H9 (cell line): Measurements from ENCODE around the gene RASA3. TPM values are rescaled to one million over a fixed set of nuclear protein-coding genes. Genes with fewer than 3 reads are reported as not detected.

Experiments used
- DNase-seq: peaks from one replicate; pipeline ENCODE4 v3.0.0-alpha.2; 2017
- H2AFZ ChIP-seq: one replicate; pipeline ENCODE4 v1.6.1; 2013; ENCODE audit warnings: mild to moderate bottlenecking, low read length, control low read depth, moderate library complexity
- H2AK5ac ChIP-seq: 2 replicates; pipeline ENCODE4 v1.6.1; 2013; ENCODE audit warnings: low read length, control low read depth, mixed read lengths; ENCODE audit not compliant: insufficient read length
- H2BK120ac ChIP-seq: one replicate; pipeline ENCODE4 v1.6.1; 2013; ENCODE audit warnings: low read depth, mild to moderate bottlenecking, low read length, control low read depth, inconsistent platforms; ENCODE audit not compliant: poor library complexity, severe bottlenecking
- H2BK12ac ChIP-seq: 2 replicates; pipeline ENCODE4 v1.6.1; 2013; ENCODE audit warnings: low read length, control low read depth, mixed read lengths, low read depth; ENCODE audit not compliant: insufficient read length
- H2BK15ac ChIP-seq: 2 replicates; pipeline ENCODE4 v1.6.1; 2013; ENCODE audit warnings: low read depth, low read length, control low read depth
- H2BK20ac ChIP-seq: one replicate; pipeline ENCODE4 v1.6.1; 2013; ENCODE audit warnings: low read depth, mild to moderate bottlenecking, low read length, control low read depth, inconsistent platforms; ENCODE audit not compliant: poor library complexity, severe bottlenecking
- H2BK5ac ChIP-seq: 2 replicates; pipeline ENCODE4 v1.6.1; 2013; ENCODE audit warnings: low read length, control low read depth, mixed read lengths; ENCODE audit not compliant: insufficient read length
- H3K14ac ChIP-seq: 2 replicates; pipeline ENCODE4 v1.6.1; 2013; ENCODE audit warnings: low read length, control low read depth; ENCODE audit not compliant: insufficient read depth
- H3K18ac ChIP-seq: 2 replicates; pipeline ENCODE4 v1.6.1; 2013; ENCODE audit warnings: low read depth, mild to moderate bottlenecking, mixed read lengths, low read length, control low read depth; ENCODE audit not compliant: insufficient read length
- H3K23ac ChIP-seq: 2 replicates; pipeline ENCODE4 v1.6.1; 2013; ENCODE audit warnings: low read length, control low read depth, mixed read lengths, low read depth; ENCODE audit not compliant: insufficient read length
- H3K23me2 ChIP-seq: 2 replicates; pipeline ENCODE4 v1.6.1; 2013; ENCODE audit warnings: low read depth, mild to moderate bottlenecking, mixed read lengths, low read length, control low read depth; ENCODE audit not compliant: insufficient read length, poor library complexity, severe bottlenecking
- H3K27ac ChIP-seq: 2 replicates; pipeline ENCODE4 v1.5.1; 2013; ENCODE audit warnings: low read length, control low read depth, mixed read lengths, low read depth; ENCODE audit not compliant: insufficient read length
- H3K27me3 ChIP-seq: 2 replicates; pipeline ENCODE4 v1.6.1; 2013; ENCODE audit warnings: low read length, control low read depth, inconsistent platforms; ENCODE audit not compliant: insufficient read depth
- H3K4ac ChIP-seq: 2 replicates; pipeline ENCODE4 v1.6.1; 2013; ENCODE audit warnings: low read depth, mild to moderate bottlenecking, control low read depth, inconsistent platforms, low read length, moderate library complexity
- H3K4me1 ChIP-seq: 2 replicates; pipeline ENCODE4 v1.6.1; 2013; ENCODE audit warnings: low read length, control low read depth, inconsistent platforms; ENCODE audit not compliant: insufficient read depth
- H3K4me2 ChIP-seq: 2 replicates; pipeline ENCODE4 v1.6.1; 2013; ENCODE audit warnings: low read length, control low read depth, mixed read lengths; ENCODE audit not compliant: insufficient read length, insufficient read depth
- H3K56ac ChIP-seq: 2 replicates; pipeline ENCODE4 v1.6.1; 2013; ENCODE audit warnings: low read depth, mild to moderate bottlenecking, mixed read lengths, low read length, control low read depth; ENCODE audit not compliant: insufficient read length
- H3K79me1 ChIP-seq: 2 replicates; pipeline ENCODE4 v1.6.1; 2013; ENCODE audit warnings: low read depth, mild to moderate bottlenecking, moderate library complexity, low read length, control low read depth, inconsistent platforms; ENCODE audit not compliant: insufficient read depth, poor library complexity, severe bottlenecking
- H3K79me2 ChIP-seq: 2 replicates; pipeline ENCODE4 v1.6.1; 2013; ENCODE audit warnings: low read length, control low read depth, inconsistent platforms; ENCODE audit not compliant: insufficient read depth
- H3K9ac ChIP-seq: 2 replicates; pipeline ENCODE4 v1.6.1; 2013; ENCODE audit warnings: low read length, control low read depth, mixed read lengths; ENCODE audit not compliant: insufficient read length; ENCODE audit errors: extremely low read depth
- H3K9me3 ChIP-seq: one replicate; pipeline ENCODE4 v1.6.1; 2013; ENCODE audit warnings: low read depth, low read length, inconsistent platforms; ENCODE audit not compliant: control insufficient read depth
- H3T11ph ChIP-seq: one replicate; pipeline ENCODE4 v1.6.1; 2013; ENCODE audit warnings: mild to moderate bottlenecking, low read length, control low read depth, inconsistent platforms
- H4K20me1 ChIP-seq: one replicate; pipeline ENCODE4 v1.6.1; 2013; ENCODE audit not compliant: control insufficient read depth, insufficient read length, insufficient read depth
- H4K5ac ChIP-seq: 2 replicates; pipeline ENCODE4 v1.6.1; 2013; ENCODE audit warnings: low read depth, mild to moderate bottlenecking, mixed read lengths, low read length, control low read depth; ENCODE audit not compliant: insufficient read length
- H4K8ac ChIP-seq: replicated peaks from 2 replicates; pipeline ENCODE4 v1.6.1; 2013; ENCODE audit warnings: low read length, control low read depth, mixed read lengths, low read depth; ENCODE audit not compliant: insufficient read length
- H4K91ac ChIP-seq: 2 replicates; pipeline ENCODE4 v1.6.1; 2013; ENCODE audit warnings: low read depth, mild to moderate bottlenecking, moderate library complexity, mixed read lengths, low read length, control low read depth; ENCODE audit not compliant: insufficient read length
- H3K27ac Mint-ChIP-seq, 3 experiments: 2 replicates in 2 of 3; 3 replicates in 1 of 3; pipeline ENCODE4 v1.8.0; 2020 to 2021; ENCODE audit warnings: mixed read lengths in 3 of 3, mild to moderate bottlenecking in 1 of 3, moderate library complexity in 1 of 3
- H3K27me3 Mint-ChIP-seq: 2 replicates; pipeline ENCODE4 v1.8.0; 2021; ENCODE audit warnings: low read depth, mild to moderate bottlenecking, moderate library complexity, mixed read lengths
- H3K36me3 Mint-ChIP-seq, 3 experiments: 2 replicates in 2 of 3; 3 replicates in 1 of 3; pipeline ENCODE4 v1.8.0; 2020 to 2021; ENCODE audit warnings: low read depth in 3 of 3, mixed read lengths in 3 of 3; ENCODE audit not compliant: insufficient read depth in 1 of 3
- H3K4me1 Mint-ChIP-seq, 2 experiments: 2 replicates each; pipeline ENCODE4 v1.8.0; 2020; ENCODE audit warnings: mixed read lengths in 2 of 2
- H3K4me3 Mint-ChIP-seq, 2 experiments: 2 replicates in 1 of 2; 3 replicates in 1 of 2; pipeline ENCODE4 v1.8.0; 2020 to 2021; ENCODE audit warnings: mild to moderate bottlenecking in 2 of 2, mixed read lengths in 2 of 2, moderate library complexity in 1 of 2
- H3K9me3 Mint-ChIP-seq, 2 experiments: 2 replicates in 1 of 2; 3 replicates in 1 of 2; pipeline ENCODE4 v1.8.0; 2020; ENCODE audit warnings: mild to moderate bottlenecking in 2 of 2, mixed read lengths in 2 of 2, moderate library complexity in 1 of 2
- WGBS: extraction: QIAGEN DNeasy Blood & Tissue Kit; methylation state at CpG from one replicate; pipeline ENCODE4 v1.1.7; 2013; ENCODE audit warnings: missing lambda C conversion rate, low lambda C conversion rate, mixed read lengths; ENCODE audit not compliant: insufficient read length; ENCODE audit errors: extremely low coverage; 5-methylcytosine and 5-hydroxymethylcytosine counted together
- total RNA-seq: library from RNA; stranded (reverse); gene quantifications from 2 replicates; pipeline ENCODE4 v1.2.1, GENCODE V29; 2021
- TF ChIP-seq, protein P1 (sequence below): fragments of 200-600 bp; sonication (generic); conservative IDR thresholded peaks from 3 replicates; pipeline ENCODE4 v1.8.0; 2021; ENCODE audit warnings: antibody characterized with exemption, mild to moderate bottlenecking

The RASA3 gene
- total RNA-seq, 1 experiment from 2014 or later: 12.3 TPM

DNA sequence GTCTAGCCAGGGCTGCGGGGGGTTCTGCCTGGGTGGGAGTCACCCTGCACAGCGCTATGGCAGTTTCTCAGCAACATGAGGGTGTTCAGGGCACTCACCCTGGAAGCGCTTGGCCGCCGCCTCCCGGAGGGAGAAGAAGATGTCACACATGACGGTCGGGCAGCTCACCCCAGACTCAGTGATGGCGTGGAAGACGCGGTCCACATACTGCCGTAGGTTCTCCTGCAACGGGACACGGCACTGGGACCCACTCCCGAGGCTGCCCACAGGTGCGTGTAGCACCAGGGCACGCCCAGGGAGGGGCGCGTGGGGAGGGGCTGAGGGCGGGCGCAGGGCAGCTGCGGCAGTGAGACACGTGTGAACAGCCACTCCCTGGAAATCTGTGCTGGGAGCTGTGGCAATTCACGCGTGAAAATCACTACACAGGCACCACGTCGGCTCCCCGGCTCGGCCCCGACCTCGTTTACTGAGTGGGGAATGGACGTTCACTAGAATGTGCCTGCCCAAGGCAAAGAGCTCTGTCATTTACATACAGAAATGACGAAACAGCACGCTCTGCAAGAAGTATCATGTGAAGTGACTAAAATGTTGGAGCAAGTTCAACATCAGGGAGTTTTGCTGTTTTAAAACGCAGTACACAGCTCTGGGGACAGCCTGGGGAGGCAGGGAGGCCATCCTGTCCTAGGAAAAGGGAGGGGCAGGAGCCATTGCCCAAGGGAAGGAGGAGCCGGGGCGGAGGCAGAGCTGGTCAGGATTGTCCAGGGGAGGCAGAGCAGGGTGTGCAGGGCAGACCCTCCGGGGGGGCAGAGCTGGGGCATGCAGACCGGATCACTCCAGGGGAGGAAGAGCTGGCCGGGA lies 117.1 kb downstream of the RASA3 start:
- Histone ChIP-seq H4K8ac (no peak overlapping the region), H3K79me2 (no peaks in the 10 kb centered on the region), H3T11ph (no peak overlapping the region), H3K4me2 (no peak overlapping the region), H2BK120ac (no peak overlapping the region), H3K9me3 (no peaks in the 10 kb centered on the region), H3K27me3 (no peaks in the 10 kb centered on the region), H2BK5ac (no peak overlapping the region), H4K20me1 (no peaks in the 10 kb centered on the region), H4K91ac (no peak overlapping the region), H3K56ac (no peak overlapping the region), H2AK5ac (no peak overlapping the region), H3K23ac (no peak overlapping the region), H3K4me1 (no peaks in the 10 kb centered on the region), H2BK12ac (no peak overlapping the region), H4K5ac (no peak overlapping the region), H2BK15ac (no peak overlapping the region), H3K23me2 (no peaks in the 10 kb centered on the region), H3K18ac (no peak overlapping the region), H3K79me1 (no peaks in the 10 kb centered on the region), H2BK20ac (no peak overlapping the region), H3K4ac (no peak overlapping the region), H2AFZ (no peak overlapping the region), H3K27ac (no peak overlapping the region), H3K14ac (no peak overlapping the region), H3K9ac (no peak overlapping the region)
- no peak overlapping the region for H3K4me3 Mint-ChIP-seq
- H3K27ac Mint-ChIP-seq: 0 out of 7 replicates have a peak overlapping the region, but pooled peaks of 1 of the 3 experiments have one; percentile 44
- no peak for DNase-seq
- H3K4me1 Mint-ChIP-seq: peaks cover 0 to 6% of the 10 kb centered on the region in 2 experiments; a peak in 2 of 4 replicates
- TF ChIP-seq, protein P1, sequence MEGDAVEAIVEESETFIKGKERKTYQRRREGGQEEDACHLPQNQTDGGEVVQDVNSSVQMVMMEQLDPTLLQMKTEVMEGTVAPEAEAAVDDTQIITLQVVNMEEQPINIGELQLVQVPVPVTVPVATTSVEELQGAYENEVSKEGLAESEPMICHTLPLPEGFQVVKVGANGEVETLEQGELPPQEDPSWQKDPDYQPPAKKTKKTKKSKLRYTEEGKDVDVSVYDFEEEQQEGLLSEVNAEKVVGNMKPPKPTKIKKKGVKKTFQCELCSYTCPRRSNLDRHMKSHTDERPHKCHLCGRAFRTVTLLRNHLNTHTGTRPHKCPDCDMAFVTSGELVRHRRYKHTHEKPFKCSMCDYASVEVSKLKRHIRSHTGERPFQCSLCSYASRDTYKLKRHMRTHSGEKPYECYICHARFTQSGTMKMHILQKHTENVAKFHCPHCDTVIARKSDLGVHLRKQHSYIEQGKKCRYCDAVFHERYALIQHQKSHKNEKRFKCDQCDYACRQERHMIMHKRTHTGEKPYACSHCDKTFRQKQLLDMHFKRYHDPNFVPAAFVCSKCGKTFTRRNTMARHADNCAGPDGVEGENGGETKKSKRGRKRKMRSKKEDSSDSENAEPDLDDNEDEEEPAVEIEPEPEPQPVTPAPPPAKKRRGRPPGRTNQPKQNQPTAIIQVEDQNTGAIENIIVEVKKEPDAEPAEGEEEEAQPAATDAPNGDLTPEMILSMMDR: no peak
- no CpG with 5 or more reads among the region's 40 CpGs for WGBS
- no peaks in the 10 kb centered on the region for H3K27me3 Mint-ChIP-seq
- H3K9me3 Mint-ChIP-seq: no peaks in the 10 kb centered on the region
- peaks cover 5 to 9% (median 7%) of the 10 kb centered on the region in 3 experiments; a peak in 5 of 7 replicates for H3K36me3 Mint-ChIP-seq
